PFSK-1 (cell line): ENCODE data around the gene SLC38A5.

ENCODE experiments used
- POLR2AphosphoS5 ChIP-seq: IDR thresholded peaks from 2 replicates; pipeline ENCODE4 v1.6.1; 2012; ENCODE audit warnings: low read depth, mild to moderate bottlenecking, control low read depth, low read length, moderate library complexity
- REST ChIP-seq, 2 experiments: IDR thresholded peaks; 2 replicates each; pipeline versions ENCODE4 v1.6.1 to v1.8.0; 2011 to 2012; ENCODE audit warnings: low read depth in 2 of 2, low read length in 2 of 2, control low read depth in 1 of 2, inconsistent platforms in 1 of 2, mild to moderate bottlenecking in 1 of 2, moderate library complexity in 1 of 2; ENCODE audit not compliant: insufficient read depth in 1 of 2
- SIN3A ChIP-seq: IDR thresholded peaks from 2 replicates; pipeline ENCODE4 v1.6.1; 2012; ENCODE audit warnings: mild to moderate bottlenecking, low read length, moderate library complexity, borderline replicate concordance; ENCODE audit not compliant: insufficient read depth
- TAF1 ChIP-seq: IDR thresholded peaks from 2 replicates; pipeline ENCODE4 v1.6.1; 2012; ENCODE audit warnings: low read length, control low read depth, borderline replicate concordance; ENCODE audit not compliant: insufficient read depth

GRCh38 chrX:48507246-48507645 is 37.2 kb upstream of the SLC38A5 start:
- TF ChIP-seq SIN3A (no peak), POLR2AphosphoS5 (no peak), REST (IDR thresholded peaks at IDR 0.05; ENCODE audit: insufficient read depth in 1 of 2, low read depth in 2 of 2, low read length in 2 of 2) (no peak), TAF1 (no peak)
